GM18861 (cell line): ENCODE results near the gene F13A1.
"Not testable (repeated sequence)": the region's sequence is repeated elsewhere in the genome, so short reads cannot be mapped to it uniquely, and the experiment has no call there.

Source experiments
- ATAC-seq: cut with Tn5 transposase; IDR thresholded peaks from one replicate; pipeline ENCODE4 v1.9.1; 2021; ENCODE audit not compliant: unreplicated experiment

The F13A1 gene

DNA sequence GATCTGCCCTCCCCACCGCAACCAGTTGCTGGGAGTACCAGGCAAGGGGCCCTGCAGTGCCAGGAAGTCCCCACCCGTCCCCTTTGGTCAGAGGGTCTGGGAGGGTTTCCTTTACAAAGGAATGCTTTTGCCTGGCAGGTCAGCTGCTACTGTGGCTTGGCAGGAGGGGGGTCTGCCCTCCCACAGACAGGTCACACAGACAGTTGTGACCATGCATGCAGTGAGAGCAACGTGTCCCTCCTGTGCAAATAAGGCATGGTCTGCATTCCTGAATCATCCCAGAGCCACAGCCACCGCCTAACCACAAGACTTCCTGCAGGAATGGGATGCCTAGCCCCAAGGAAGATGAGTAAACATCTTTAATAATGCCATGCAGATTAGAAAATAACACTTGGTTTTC lies 439 bp upstream of the F13A1 start:
- no peak for ATAC-seq

DNA sequence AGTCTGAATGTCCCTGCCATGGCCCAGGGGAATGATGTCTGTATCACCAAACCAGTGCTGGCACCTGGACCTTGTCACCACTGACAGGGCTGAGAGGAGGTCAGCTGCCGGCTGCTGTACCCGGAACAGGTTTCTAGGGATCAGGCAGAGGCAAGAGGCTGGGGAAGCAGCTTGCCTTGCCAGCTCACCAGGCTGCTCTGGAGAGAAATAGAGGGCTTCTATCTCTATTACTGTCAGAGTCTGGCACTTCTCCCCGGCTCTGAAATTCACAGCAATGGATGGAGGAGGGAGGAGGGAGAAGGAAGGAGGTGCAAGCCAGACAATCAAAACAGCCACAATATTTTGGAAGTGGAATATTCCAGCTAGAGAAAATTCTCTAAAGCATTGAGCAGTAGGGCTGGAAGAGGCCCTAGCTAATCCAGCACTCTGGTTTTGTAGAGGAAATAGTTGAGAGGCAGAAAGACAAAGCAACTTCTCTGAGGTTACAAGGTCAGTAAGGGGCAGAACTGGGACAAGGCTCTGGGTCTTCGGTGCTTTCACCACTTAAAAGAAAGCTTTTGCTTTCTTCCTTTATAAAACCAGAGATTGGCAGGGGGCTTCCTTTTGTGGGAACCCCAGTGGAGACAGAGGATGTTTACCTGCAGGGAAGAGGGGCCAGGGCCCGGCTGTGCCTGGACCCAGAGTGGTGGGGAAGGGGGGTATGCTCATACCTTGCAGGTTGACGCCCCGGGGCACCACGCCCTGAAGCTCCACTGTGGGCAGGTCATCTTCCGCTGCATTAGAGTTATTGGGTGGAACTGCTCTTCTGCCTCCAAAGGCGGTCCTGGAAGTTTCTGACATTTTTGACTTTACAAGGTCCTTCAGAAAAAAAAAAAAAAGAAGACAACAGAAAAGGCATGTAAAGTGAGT lies 2.4 kb downstream of the F13A1 start:
- ATAC-seq: no peak

DNA sequence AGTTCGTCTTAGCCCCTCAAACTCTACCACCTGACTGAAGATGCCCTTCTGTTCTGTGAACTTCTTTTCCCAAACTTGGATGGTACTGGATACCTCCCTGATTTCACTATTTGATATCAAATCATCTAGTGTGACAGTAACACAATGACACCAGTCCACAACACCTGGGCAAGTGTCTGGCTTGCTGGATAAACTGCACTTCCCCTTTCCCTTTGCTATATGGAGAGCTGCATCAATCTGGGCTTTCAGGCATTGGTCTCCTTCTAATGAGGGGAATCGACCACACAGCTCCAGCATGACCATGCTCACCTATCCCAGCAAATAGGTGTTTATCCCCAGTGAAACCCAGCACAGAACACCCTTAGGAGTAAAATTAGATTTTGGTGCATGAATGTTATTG lies 3.1 kb downstream of the F13A1 start:
- no peak for ATAC-seq

DNA sequence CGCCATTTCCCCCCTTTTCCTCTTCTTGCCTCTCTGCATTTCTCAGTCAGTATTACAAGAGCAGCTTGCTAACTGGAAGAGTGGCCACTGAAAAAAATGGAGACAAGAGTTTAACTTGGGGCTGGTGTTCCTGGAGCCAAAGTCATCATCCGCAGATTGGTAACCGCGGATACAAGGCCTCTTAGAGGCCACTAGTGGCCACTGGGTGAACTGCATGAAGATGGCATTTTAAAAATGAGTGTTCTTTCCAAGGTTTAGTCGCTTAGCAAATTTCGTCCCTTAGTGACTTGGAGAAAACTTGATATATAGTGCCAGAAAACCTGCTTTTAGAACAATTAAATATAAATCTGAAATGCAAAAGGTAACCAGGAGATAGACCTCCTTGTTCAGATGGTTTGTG lies 4.8 kb downstream of the F13A1 start:
- no peak for ATAC-seq

DNA sequence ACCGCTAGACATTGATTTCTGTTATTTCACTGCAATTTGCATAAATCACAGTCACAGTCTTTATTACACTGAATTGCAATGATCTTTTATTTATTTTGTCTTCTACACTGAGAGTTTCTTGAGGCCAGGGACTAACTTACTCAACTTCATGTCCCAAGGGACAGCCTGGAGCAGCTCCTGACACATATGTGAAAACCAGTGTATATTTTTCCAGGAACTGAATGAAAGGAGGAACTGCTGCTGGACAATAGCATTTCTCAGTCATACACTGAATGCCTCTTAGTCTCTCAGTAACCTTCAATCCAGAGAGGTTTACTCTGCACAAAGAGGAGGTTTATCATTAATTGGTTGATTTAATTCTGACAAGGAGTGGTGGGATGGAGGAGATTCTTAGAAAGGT lies 5.9 kb downstream of the F13A1 start:
- ATAC-seq: no peak

DNA sequence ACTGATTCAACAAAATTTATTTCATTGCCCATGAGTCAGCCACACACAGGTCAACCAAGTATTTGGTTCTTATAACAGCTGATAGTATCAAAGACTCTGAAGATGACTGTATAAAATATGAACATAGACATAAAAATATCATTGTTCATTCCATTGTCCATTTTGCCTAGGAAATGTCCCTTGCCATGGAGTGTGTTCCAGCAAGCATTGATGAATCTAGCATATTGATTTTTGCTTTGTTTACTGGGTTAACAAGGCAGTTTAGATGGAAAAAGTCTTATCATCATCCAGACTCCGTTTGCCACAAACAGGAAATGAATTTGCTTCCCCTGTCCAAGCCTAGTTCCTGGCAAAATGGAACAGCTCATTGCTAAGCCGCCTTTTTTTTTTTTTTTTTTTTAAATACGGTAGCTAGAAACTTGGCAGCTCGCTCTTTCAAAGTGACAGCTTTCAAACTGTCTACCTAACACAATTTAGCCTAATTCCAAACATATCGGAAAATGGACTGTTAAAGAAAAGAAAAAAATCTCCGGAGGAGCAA lies 7.5 kb downstream of the F13A1 start:
- ATAC-seq: no peak

DNA sequence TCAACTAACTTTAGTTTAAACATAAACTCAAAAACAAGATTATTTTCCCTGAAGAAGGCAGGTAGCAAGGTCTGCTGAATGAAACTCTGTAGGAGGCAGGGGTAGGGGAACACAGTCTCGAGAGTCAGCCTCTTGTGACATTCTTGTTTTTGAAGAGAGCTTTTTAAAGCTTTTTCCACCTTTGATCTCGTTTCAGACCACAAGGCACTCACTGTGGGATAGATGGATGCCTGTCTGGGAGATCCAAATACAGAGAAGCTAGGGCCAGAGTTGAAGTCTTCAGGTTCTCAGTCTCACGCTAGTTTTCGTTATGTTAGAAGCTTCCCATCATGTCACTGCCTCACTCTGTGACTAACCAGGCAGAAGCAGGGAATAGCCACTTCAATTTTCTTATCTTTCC lies 14.9 kb downstream of the F13A1 start:
- no peak for ATAC-seq

DNA sequence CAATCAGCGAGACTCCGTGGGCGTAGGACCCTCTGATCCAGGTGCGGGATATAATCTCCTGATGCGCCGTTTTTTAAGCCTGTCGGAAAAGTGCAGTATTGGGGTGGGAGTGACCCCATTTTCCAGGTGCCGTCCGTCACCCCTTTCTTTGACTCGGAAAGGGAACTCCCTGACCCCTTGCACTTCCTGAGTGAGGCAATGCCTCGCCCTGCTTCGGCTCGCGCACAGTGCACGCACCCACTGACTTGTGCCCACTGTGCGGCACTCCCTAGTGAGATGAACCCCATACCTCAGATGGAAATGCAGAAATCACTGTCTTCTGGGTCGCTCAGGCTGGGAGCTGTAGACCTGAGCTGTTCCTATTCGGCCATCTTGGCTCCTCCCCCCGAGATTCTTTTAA lies 20.1 kb downstream of the F13A1 start:
- not testable (repeated sequence) for ATAC-seq

DNA sequence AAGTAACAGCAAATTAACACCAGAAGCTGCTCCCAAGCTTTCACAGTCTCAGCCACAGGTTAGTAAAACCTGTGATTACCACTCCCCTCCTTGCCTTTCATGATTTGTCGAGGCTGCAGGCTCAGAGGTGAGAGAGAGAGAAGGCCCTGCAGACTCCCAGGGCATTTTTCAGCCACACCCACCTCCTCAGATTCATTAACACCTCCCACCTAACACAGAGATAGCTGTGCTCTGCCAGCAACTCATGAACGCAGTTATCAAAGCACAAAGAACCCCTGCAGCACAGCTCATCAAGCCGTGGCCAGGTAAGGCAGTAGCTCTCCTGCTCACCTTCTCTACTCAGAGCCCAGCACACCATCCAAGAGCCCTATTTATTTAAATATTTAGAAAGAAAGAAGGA lies 27.1 kb downstream of the F13A1 start:
- no peak for ATAC-seq

DNA sequence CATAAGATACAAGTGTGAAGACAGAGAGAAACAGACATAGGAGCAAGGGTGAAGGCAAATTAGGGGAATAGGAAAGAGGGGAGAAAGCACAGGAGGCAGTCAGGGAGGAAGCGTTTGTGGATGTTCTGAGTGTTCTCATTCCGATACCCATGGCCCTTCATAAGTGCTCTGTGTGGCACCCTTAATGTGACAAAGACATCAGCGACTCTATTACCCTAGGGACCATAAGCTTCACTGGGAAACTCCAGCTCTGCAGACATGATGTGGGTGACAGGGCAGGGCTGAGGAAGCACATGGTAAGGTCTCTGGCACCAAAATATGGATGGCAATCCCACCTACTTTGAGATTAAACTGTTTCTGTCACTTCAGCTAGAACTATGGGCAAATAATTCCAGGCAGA lies 33.0 kb downstream of the F13A1 start:
- ATAC-seq: peak; percentile 66

DNA sequence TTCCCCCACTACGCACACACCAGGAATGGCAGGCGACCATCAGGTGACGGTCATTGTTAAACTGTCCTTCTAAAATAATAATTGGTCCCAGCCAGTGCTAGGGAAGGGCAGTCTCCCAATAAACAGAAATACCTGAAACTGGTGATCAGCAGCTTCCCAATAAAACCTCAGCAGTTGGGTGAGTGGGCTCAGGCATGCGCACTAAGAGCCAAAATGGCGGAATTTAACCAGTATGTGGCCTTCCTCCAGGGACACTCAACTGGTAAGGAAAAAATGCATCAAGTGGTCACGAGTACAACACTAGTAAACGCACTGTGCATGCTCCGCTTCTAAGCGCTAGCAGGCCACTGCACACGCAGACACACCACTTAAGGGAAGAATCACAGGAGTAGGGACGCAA lies 34.8 kb downstream of the F13A1 start:
- no peak for ATAC-seq

DNA sequence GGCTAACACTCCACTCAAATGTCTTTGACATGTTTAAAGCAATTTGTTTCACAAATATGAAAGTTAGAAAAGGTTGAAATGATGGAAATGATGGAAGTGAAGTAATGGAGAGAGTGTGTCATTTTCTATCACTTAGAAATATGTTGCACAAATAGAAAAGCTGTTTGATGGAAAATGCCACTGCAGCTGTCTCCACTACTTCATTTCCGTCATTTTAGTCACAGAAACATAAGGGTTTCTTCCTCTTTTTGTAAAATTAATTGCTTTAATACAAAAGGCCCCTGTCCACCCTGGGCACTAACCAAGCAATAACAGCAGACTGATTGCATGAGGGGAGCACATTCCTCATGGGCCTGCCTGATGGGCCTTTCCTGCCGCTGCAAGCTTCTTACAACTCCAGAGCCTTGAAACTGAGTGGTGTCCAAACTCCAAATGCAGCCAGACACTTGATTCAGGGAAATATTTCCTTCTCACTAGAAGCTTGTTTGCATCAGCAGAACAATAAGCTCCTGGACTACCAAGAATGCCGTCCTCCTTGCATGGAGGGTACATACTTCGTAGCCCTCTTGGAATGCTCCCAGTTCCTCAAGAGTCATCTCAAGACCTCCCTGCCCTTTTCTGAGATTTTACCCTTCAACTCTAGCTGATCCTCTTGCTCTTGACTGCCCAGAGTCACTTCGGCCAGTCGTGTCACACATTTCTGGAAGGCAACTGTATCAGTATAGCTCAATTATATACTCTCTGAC lies 36.1 kb downstream of the F13A1 start:
- no peak for ATAC-seq

DNA sequence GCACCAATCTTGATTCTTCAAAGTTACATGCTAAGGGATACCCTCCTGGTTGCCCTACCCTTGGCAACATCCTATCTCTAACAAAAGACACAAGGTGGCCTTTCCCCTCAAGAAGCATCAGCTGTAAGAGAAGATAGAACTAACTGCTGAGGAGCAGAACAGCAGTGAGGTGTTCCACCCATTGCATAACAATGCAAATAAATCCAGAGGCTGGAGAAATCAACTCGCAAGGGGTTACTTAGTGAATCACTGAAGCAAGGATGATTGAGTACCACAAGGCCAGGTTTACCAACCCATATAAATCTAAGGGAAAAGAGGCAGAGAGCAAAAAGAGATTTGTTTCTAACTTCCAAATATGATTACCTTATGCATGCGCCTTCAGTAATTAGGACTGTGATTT lies 36.7 kb downstream of the F13A1 start:
- ATAC-seq: no peak

DNA sequence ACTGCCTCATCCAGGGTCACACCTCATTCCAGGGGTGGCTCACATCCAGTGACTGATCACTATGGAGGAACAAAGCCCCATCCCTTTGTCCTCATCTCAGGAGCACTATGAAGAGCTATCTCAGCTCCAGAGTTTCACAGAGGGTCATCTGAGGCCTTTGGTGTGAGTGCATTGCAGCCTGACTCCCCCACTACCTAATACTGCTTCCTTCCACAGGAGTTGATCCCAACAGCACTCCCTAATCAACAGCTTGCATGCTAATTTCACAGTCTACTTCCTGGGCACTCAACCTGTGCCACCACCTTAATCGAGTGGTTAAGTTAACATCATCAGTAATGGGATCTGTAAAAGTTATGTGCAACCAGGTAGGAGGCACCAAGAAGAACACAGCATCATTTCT lies 37.7 kb downstream of the F13A1 start:
- no peak for ATAC-seq

DNA sequence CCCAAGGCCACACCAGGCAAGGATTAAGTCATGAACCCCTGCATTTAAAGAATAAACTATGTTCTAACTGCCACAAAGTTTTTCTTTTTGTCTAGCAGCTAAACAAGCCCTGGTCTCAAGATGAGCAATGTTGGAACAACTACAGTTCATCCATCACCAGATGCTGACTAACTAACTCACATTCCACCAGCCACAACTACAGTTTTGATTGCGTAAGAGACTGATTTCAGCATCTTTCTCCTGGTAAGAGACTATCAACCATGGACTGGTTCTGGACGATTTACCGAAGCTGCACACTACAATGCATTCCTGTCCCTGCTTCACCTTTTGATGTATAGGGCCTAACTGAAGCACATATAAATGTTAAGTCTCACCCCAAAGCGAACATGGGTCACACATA lies 43.0 kb downstream of the F13A1 start:
- no peak for ATAC-seq

DNA sequence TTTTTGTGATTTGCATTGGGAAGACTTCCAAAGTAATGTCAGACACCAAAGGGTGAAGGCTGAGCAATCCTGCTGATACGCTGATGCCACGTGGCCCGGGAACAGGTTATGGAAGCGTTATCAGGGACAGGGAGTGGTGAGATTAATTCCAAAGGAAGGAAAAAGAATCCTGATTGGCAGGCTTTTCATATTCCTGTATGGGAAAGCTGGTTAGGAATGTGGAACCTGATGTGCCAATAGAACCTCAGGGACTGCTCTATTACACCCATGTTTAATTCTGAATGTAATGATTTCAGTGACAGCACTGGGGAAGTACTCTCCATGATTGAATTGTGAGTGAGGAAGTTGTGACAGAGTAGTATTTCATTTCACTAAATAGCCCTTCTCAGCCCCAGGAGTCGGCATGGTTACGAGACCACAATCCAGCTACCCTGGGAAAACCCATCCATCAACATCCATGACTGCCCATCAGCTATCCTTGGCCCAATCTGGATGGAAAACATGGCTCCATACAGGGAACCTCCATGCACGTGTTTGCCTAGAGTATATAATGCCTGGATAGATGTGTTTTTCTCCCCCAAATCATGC lies 49.4 kb downstream of the F13A1 start:
- no peak for ATAC-seq

DNA sequence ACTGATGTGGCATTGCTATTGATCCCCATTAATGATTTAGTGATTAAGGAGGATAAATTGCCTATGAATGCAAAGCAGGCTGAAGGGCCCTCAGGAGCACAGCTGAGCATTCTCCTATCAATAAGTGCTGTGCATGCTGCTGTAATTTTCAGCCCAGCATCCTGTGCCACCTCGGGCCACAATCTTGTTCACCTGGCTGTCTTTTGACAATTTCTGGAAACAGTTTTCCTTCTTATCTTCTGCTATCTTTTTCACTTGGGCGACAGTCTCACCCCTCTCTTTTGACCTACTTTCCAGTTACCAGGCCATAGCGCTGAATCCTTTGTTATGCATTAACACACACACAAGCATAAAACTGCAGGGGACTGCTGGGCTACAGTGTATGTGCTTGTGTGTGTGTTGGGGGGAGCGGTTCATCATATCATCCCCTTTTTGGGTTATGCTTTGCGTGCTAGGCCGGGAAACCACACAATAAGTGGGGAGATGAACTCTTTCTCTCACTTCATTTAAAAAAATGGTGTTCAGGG lies 60.2 kb downstream of the F13A1 start:
- no peak for ATAC-seq

DNA sequence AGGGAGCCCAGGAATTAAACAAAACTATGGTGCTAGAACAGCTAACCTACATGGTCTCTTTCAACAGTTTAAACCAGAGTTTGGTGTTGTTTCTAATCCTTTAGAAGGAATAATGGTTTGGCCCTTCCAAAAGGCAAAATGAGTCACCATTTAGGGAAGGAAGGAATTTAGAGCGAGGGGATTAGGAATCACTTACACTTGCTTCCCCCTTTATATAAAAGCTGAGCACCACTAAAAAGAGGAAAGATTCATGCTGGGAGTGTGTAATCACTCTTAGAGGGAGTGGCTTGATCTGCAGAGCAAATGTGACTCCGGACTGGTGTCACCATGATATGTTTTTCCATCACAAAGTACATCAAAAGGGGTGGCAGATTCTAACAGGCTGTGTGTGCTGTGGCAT lies 63.6 kb downstream of the F13A1 start:
- ATAC-seq: no peak

DNA sequence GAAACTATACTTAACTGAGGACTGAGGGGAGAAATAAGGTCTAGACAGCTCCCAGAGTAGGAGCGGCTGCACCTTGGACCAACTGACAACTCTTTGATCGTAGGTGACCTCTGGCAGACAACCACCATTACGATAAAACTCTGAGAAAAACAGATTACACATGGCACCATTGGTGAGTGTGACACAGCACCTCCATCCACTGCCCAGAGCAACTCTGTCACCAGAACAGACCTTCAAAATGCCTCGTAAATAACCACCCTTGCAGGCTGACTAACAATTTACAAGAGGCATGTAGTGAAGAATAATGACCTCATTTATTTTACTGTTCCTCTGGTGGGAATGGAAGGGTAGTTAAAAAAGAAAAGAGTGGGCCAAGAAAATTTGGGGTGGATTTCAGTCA lies 64.2 kb downstream of the F13A1 start:
- no peak for ATAC-seq

DNA sequence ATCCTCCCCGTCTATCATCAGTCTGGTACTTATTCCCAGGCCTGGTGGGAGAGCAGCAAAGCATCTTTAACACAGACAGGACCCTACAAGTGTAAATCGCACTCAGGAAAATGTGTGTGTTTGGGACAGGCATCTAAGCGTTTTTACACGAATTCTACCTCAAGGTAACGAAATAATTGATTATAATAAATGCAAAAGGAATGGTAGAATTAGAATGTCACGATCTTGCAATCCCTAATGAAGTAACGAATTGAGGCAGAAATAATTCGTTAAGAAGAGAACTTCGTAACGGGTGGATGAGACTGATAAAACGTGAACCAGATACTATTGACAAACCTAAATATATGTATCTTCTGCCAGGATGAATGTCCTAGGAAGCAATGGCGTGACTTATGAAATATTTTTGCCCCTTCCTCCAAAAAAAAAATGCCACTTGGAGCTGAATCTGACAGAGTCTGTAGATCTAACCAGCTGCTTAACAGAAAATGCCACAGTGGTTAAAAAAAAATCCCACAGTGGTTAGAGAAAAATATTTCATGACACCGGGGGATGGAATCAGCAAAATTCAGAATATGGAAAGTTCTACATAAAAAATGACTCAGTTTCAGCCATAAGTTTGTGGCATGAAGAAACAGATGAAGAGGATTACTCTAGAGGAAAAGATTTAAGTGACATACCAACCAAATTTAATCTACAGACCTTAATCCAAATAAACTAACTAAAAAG lies 68.7 kb downstream of the F13A1 start:
- ATAC-seq: no peak

DNA sequence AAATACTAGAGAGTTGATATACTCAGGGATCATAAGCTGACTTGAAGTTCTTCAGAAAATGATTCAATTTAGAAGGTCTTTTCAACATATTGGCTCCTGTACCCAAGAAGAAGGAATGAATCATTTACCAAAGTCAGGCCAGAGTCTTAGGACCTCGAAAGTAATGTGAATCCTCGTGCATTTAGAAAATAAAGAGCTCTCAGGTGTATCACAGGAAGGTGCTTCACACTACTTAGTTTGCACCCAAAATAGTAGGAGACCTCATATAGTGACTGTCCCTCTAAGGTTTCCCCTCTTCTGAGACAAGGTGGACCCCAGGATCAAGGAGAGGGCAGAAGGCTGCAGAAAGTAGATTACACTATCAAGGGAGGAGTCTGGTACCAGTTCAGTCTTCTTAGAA lies 71.8 kb downstream of the F13A1 start:
- peak; percentile 48 for ATAC-seq
